Kidney epithelial cell (primary cell): ENCODE data around the gene IFT74. TPM values are rescaled to one million over a fixed set of nuclear protein-coding genes. Genes with fewer than 3 reads are reported as not detected.

Experiments
- DNase-seq: peaks from one replicate; pipeline ENCODE4 v3.0.0-alpha.2; 2010; ENCODE audit warnings: low read depth
- H3K27me3 ChIP-seq: 2 replicates; pipeline ENCODE4 v1.6.0; 2011; ENCODE audit warnings: low read length; ENCODE audit not compliant: control insufficient read depth, insufficient read depth
- H3K36me3 ChIP-seq: 2 replicates; pipeline ENCODE4 v1.5.1; 2011; ENCODE audit warnings: low read length; ENCODE audit not compliant: control insufficient read depth, insufficient read depth
- H3K4me3 ChIP-seq: 2 replicates; pipeline ENCODE4 v1.5.1; 2011; ENCODE audit warnings: low read depth, mild to moderate bottlenecking, control low read depth, low read length
- total RNA-seq: library from RNA; depleted of rRNA; stranded (reverse); fragments of >200 nt; gene quantifications from 2 replicates; pipeline ENCODE4 v1.2.3, GENCODE V29; 2015
- TF ChIP-seq, protein P1 (sequence below): IDR thresholded peaks from 2 replicates; pipeline ENCODE4 v1.5.1; 2011; ENCODE audit warnings: mild to moderate bottlenecking, moderate library complexity, low read length, control low read depth, inconsistent platforms; ENCODE audit not compliant: insufficient read depth, poor library complexity, severe bottlenecking

IFT74 gene
- total RNA-seq, 1 donor from 2014 or later, result 17.5 TPM

DNA sequence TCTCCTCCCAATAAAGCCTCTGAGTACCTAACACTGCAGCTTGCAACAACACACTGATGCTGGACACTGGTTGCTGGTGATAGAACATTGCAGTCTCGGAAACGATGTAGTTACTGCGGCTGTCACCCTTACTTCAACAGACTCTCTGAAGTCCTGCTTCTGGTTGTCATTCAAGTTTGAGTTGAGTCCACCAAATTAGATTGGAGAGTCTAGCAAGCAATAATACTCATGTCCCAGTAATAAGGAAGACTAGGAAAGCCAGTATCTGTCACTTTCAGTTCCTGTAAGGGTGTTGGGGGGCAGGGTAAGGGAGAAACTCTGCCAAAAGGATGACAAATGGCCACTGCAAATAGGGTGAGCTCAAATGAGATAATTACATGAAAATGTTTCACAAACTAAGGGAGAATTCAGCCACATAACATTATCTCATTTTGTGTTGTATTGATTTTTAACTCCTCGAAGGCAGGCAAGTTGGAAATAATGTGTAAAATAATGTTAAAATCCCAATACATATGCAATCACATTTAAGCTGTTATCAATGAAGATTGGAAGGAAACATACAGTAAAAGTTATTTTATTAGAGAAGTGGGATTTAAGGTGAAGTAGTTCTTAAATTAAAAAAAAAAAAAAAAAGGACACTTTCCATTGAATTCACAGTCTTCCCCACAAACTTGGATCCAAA is 849 bp upstream of the IFT74 start:
- H3K36me3 ChIP-seq, result no peaks in the 10 kb centered on the region
- no peak for DNase-seq
- peak overlapping the region; percentile 54 for H3K4me3 ChIP-seq
- TF ChIP-seq, protein P1, sequence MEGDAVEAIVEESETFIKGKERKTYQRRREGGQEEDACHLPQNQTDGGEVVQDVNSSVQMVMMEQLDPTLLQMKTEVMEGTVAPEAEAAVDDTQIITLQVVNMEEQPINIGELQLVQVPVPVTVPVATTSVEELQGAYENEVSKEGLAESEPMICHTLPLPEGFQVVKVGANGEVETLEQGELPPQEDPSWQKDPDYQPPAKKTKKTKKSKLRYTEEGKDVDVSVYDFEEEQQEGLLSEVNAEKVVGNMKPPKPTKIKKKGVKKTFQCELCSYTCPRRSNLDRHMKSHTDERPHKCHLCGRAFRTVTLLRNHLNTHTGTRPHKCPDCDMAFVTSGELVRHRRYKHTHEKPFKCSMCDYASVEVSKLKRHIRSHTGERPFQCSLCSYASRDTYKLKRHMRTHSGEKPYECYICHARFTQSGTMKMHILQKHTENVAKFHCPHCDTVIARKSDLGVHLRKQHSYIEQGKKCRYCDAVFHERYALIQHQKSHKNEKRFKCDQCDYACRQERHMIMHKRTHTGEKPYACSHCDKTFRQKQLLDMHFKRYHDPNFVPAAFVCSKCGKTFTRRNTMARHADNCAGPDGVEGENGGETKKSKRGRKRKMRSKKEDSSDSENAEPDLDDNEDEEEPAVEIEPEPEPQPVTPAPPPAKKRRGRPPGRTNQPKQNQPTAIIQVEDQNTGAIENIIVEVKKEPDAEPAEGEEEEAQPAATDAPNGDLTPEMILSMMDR, result no peak
- H3K27me3 ChIP-seq, result no peaks in the 10 kb centered on the region

DNA sequence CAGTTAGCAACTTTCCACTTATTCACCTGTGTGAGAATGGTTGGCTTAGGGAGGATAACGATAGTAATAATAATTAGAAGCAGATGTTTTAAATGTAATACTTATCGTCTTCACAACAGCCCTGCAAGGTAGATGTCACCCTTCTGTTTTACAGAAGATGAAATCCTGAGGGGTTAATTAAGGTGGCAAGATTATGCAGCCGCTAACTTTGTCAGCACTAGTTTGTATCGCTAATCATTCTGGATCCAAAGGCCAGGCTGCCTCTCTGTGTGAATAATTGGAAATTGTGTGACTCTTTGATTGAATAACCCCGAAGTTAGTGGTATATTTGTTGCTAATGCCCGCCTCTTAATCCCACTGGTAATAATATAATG is 635 bp downstream of the IFT74 start:
- Histone ChIP-seq H3K4me3 (peak overlapping the region; percentile 54), H3K36me3 (no peaks in the 10 kb centered on the region), H3K27me3 (no peaks in the 10 kb centered on the region)
- TF ChIP-seq, protein P1, result no peak
- DNase-seq, result no peak

DNA sequence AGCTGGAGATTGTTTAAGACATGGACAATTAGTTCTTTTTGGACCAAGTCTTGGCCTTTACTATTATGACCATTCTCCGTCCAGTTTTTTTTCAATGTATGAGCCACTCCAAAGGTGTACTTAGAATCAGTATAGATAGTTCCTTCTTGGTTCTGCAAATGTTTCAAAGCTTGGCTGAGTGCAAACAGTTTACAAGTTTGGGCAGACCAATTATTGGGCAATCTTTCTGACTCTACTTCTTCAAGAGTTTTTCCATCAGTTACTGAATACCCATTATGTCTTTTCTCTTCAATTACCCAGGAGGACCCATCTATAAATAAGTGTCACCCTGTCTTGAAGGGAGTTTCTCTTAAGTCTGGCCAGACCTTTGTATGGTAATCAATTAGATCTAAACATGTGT is 15.5 kb downstream of the IFT74 start:
- no peak for DNase-seq
- H3K27me3 ChIP-seq, result no peaks in the 10 kb centered on the region

DNA sequence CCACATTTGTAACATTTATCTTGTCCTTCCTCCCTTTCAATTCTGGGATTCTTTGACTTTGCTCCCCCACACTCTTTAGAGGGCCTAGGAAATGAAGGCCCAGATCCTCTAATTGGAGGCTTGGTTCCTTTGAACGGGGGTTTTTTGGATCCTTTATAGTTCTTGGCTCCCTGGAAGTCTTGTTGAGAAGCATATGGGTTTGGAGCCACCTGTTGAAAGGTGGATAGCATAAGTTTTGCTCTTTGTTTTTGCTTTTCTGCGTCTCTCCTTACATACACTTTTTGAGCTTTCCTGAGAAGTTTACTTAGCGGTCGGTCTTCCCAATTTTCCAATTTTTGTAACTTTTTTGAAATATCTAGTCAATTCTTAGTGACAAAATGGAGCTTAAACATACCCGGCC is 17.8 kb downstream of the IFT74 start:
- Histone ChIP-seq H3K4me3 (no peak overlapping the region), H3K27me3 (no peaks in the 10 kb centered on the region), H3K36me3 (no peaks in the 10 kb centered on the region)
- DNase-seq, result no peak
- TF ChIP-seq, protein P1, result no peak

More for the DNA sequence above, 15.5 kb downstream of the IFT74 start:
- H3K36me3 ChIP-seq, result no peaks in the 10 kb centered on the region
- no peak overlapping the region for H3K4me3 ChIP-seq
- TF ChIP-seq, protein P1, result no peak

DNA sequence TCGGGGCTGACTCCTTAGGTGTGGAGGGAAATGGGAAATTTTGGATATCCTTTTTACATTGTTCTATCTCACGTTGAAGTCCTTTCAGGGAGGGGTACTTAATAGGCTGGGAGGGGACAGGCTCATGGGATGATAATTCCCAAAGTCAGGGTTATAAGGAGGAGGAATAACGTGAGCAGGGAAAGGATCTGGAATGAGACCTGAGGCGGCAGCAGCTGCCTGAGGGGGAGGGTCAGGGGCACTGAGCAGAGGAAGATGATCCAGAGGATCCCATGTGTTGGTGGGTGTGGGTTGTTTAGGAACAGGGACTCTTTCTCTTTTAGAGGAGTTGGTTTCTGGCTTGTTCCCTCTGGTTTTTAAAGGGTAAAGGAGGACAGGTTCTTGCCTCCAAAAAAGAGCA is 18.7 kb downstream of the IFT74 start:
- Histone ChIP-seq H3K36me3 (no peaks in the 10 kb centered on the region), H3K27me3 (no peaks in the 10 kb centered on the region), H3K4me3 (no peak overlapping the region)
- DNase-seq, result no peak
- TF ChIP-seq, protein P1, result no peak
